ENCODE measurements around the gene EPC2. TPM values are rescaled to one million over a fixed set of nuclear protein-coding genes. Genes with fewer than 3 reads are reported as not detected.

Gene EPC2
- total and polyA plus RNA-seq, 10 of the 15 experiments (the other 5 are each of a cell fraction or from before 2014, with no cell fraction given): 2.0 to 16.5 (median 10.8) TPM

- TF ChIP-seq, protein P1, sequence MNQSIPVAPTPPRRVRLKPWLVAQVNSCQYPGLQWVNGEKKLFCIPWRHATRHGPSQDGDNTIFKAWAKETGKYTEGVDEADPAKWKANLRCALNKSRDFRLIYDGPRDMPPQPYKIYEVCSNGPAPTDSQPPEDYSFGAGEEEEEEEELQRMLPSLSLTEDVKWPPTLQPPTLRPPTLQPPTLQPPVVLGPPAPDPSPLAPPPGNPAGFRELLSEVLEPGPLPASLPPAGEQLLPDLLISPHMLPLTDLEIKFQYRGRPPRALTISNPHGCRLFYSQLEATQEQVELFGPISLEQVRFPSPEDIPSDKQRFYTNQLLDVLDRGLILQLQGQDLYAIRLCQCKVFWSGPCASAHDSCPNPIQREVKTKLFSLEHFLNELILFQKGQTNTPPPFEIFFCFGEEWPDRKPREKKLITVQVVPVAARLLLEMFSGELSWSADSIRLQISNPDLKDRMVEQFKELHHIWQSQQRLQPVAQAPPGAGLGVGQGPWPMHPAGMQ (IDR thresholded peaks at IDR 0.05; ENCODE audit: borderline replicate concordance): no peak
- TF ChIP-seq CHD1 (IDR thresholded peaks at IDR 0.05; ENCODE audit: low read depth, low read length): no peak
- TF ChIP-seq ZNF622 (IDR thresholded peaks at IDR 0.05): no peak
- TF ChIP-seq, protein P2, sequence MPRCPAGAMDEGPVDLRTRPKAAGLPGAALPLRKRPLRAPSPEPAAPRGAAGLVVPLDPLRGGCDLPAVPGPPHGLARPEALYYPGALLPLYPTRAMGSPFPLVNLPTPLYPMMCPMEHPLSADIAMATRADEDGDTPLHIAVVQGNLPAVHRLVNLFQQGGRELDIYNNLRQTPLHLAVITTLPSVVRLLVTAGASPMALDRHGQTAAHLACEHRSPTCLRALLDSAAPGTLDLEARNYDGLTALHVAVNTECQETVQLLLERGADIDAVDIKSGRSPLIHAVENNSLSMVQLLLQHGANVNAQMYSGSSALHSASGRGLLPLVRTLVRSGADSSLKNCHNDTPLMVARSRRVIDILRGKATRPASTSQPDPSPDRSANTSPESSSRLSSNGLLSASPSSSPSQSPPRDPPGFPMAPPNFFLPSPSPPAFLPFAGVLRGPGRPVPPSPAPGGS (IDR thresholded peaks at IDR 0.05; ENCODE audit: borderline replicate concordance, insufficient read depth, low read depth, low read length, poor library complexity, severe bottlenecking): no peak
These were observed 56.5 kb downstream of the EPC2 start (continued) for GRCh38 chr2:148701039-148701438.

DNA sequence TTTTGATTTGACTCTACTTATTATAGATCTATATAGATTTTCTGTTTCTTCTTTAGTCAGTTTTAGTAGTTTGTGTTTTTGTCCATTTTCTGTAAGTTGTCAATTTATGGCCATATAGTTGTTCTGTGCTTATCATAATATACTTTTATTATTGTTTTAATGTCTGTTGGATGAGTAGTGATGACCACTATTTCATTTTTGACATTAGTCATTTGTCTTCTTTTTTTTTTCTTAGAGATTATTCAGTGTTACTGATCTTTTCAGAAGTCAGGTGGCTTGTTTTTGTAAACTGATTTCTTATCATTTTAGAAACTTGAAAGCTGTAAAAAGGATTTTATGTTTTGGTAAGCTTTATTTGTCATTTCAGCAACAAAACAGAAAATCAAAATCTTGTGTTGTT lies 57.3 kb downstream of the EPC2 start:
- FAIRE-seq (no peak), ATAC-seq (no peak), DNase-seq (ENCODE audit: low read depth, low spot score) (no peak)
- Histone ChIP-seq H3K36me3 (ENCODE audit: control insufficient read depth in 2 of 2, insufficient read depth in 2 of 2, low read length in 1 of 2) (peaks cover 0 to 3% of the 10 kb centered on the region in 2 experiments; a peak in 3 of 4 replicates), H3K27ac (ENCODE audit: control insufficient read depth, insufficient read depth) (no peak overlapping the region), H2AFZ (ENCODE audit: control insufficient read depth, low read depth, low read length) (no peak overlapping the region), H3K27me3 (replicated peaks in 1 of 2; ENCODE audit: control insufficient read depth in 2 of 2, insufficient read depth in 2 of 2, low read length in 1 of 2) (no peaks in the 10 kb centered on the region), H3K4me3 (no peak overlapping the region), H3K9me3 (replicated peaks; ENCODE audit: control insufficient read depth, insufficient read depth, low read length) (peaks cover 8% of the 10 kb centered on the region), H4K20me1 (ENCODE audit: control insufficient read depth, insufficient read depth) (no peaks in the 10 kb centered on the region), H3K4me1 (ENCODE audit: control insufficient read depth, insufficient read depth, low read length) (no peaks in the 10 kb centered on the region), H3K4me2 (ENCODE audit: control insufficient read depth, insufficient read depth) (no peak overlapping the region), H3K9ac (ENCODE audit: control insufficient read depth, insufficient read depth, low read length) (no peak overlapping the region), H3K79me2 (ENCODE audit: control insufficient read depth, insufficient read depth, low read length) (no peaks in the 10 kb centered on the region; the same call in none of the 2 replicates)
- intact Hi-C loops (cut with micrococcal nuclease; ENCODE audit: unreplicated experiment): no loop called here
- POLR2A ChIA-PET: no interaction called here
- CTCF ChIA-PET: interaction anchor here (1.0 kb wide), 1 partner anchor 18 kb away, joined by 3 read pairs; no protein-coding TSS in a partner anchor
- SMC1A ChIA-PET (ENCODE audit: uncharacterized antibody, unreplicated experiment): interaction anchor here (0.9 to 1.7 kb wide), 2 partner anchors 11 kb away, joined by 3 to 7 read pairs; no protein-coding TSS in a partner anchor
- in situ Hi-C loops (cut with MboI): no loop called here
- RAD21 ChIA-PET (ENCODE audit: unreplicated experiment): no interaction called here
- no TSS peak for BruUV-seq (replicated peaks)
- TF ChIP-seq BCL11A (IDR thresholded peaks at IDR 0.05; ENCODE audit: low read depth, low read length): no peak
- TF ChIP-seq USF1 (IDR thresholded peaks at IDR 0.05; ENCODE audit: borderline replicate concordance, extremely low read length, insufficient read depth, low read depth, low read length): no peak
- TF ChIP-seq IRF4 (IDR thresholded peaks at IDR 0.05; ENCODE audit: low read depth, low read length): no peak
- TF ChIP-seq ZBED1 (IDR thresholded peaks at IDR 0.05; ENCODE audit: borderline replicate concordance): no peak
- TF ChIP-seq ZSCAN29 (IDR thresholded peaks at IDR 0.05): no peak
- no peak for TF ChIP-seq MAX (IDR thresholded peaks at IDR 0.05; ENCODE audit: low read depth, low read length)
- TF ChIP-seq RELA (IDR thresholded peaks at IDR 0.05; ENCODE audit: borderline replicate concordance, partially characterized antibody): no peak
- TF ChIP-seq, protein P3, sequence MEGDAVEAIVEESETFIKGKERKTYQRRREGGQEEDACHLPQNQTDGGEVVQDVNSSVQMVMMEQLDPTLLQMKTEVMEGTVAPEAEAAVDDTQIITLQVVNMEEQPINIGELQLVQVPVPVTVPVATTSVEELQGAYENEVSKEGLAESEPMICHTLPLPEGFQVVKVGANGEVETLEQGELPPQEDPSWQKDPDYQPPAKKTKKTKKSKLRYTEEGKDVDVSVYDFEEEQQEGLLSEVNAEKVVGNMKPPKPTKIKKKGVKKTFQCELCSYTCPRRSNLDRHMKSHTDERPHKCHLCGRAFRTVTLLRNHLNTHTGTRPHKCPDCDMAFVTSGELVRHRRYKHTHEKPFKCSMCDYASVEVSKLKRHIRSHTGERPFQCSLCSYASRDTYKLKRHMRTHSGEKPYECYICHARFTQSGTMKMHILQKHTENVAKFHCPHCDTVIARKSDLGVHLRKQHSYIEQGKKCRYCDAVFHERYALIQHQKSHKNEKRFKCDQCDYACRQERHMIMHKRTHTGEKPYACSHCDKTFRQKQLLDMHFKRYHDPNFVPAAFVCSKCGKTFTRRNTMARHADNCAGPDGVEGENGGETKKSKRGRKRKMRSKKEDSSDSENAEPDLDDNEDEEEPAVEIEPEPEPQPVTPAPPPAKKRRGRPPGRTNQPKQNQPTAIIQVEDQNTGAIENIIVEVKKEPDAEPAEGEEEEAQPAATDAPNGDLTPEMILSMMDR (IDR thresholded peaks at IDR 0.05 in 2 of 3, conservative IDR thresholded peaks at IDR 0.05 in 1 of 3; ENCODE audit: control insufficient read depth in 2 of 3, extremely low read depth in 1 of 3, insufficient read depth in 1 of 3, low read depth in 3 of 3, low read length in 3 of 3): no peak
- no peak for TF ChIP-seq POU2F2 (IDR thresholded peaks at IDR 0.05; ENCODE audit: borderline replicate concordance, low read depth, low read length)
- TF ChIP-seq SMAD5 (IDR thresholded peaks at IDR 0.05; ENCODE audit: low read depth): no peak
- TF ChIP-seq RUNX3 (IDR thresholded peaks at IDR 0.05; ENCODE audit: low read length): no peak
- TF ChIP-seq NR2F1 (conservative IDR thresholded peaks at IDR 0.05): no peak
- no peak for TF ChIP-seq RCOR1 (conservative IDR thresholded peaks at IDR 0.05; ENCODE audit: low read depth, low read length)
- no peak for TF ChIP-seq ZNF622 (IDR thresholded peaks at IDR 0.05)
- no peak for TF ChIP-seq ATF7 (IDR thresholded peaks at IDR 0.05; ENCODE audit: low read depth)
- no peak for TF ChIP-seq ZNF384 (IDR thresholded peaks at IDR 0.05; ENCODE audit: borderline replicate concordance, low read depth, low read length)
